HT-29 (cell line): Measurements from ENCODE around the gene RAD54L. TPM values are rescaled to one million over a fixed set of nuclear protein-coding genes. Genes with fewer than 3 reads are reported as not detected.
A peak's percentile ranks its signal among the peaks of the same experiment; 100 is the strongest.

Source experiments
- DNase-seq: peaks from one replicate; pipeline ENCODE4 v3.0.0-alpha.2; 2015; ENCODE audit warnings: low spot score
- total RNA-seq: library from RNA; depleted of rRNA; stranded (reverse); fragments of >200 nt; shearing (Covaris generic); gene quantifications from 2 replicates; pipeline ENCODE4 v1.2.3, GENCODE V29; 2014

The RAD54L gene
- total RNA-seq, 1 experiment from 2014 or later, result 32.5 TPM

GRCh38 chr1:46284597-46285564 lies 37.3 kb downstream of the RAD54L start:
- no peak for DNase-seq

- DNase-seq, result no peak
Observed at GRCh38 chr1:46285730-46286477, 38.3 kb downstream of the RAD54L start.

GRCh38 chr1:46288485-46289133 lies 41.0 kb downstream of the RAD54L start:
- no peak for DNase-seq

- no peak for DNase-seq
Observed at GRCh38 chr1:46289134-46289494, 41.6 kb downstream of the RAD54L start.

- DNase-seq, result no peak
Observed at GRCh38 chr1:46289976-46290375, 42.4 kb downstream of the RAD54L start.

GRCh38 chr1:46295306-46295705 lies 47.7 kb downstream of the RAD54L start:
- DNase-seq, result no peak

GRCh38 chr1:46298387-46298786 lies 50.8 kb downstream of the RAD54L start:
- no peak for DNase-seq

- DNase-seq, result no peak
Observed at GRCh38 chr1:46300673-46301405, 53.3 kb downstream of the RAD54L start.

GRCh38 chr1:46301406-46301807 lies 53.8 kb downstream of the RAD54L start:
- DNase-seq, result no peak

GRCh38 chr1:46301808-46302640 lies 54.5 kb downstream of the RAD54L start:
- peak; percentile 58 for DNase-seq

GRCh38 chr1:46302641-46303037 lies 55.1 kb downstream of the RAD54L start:
- peak; percentile 27 for DNase-seq

- peak; percentile 96 for DNase-seq
Observed at GRCh38 chr1:46303038-46303871, 55.7 kb downstream of the RAD54L start, which contains the start of the genes LRRC41 and UQCRH. Gene LRRC41 (minus strand): TSS chr1:46303616. CDS start chr1:46303322, 294 bp downstream. Gene UQCRH (plus strand): TSS chr1:46303698. CDS start chr1:46303767, 69 bp downstream.

- DNase-seq, result no peak
Observed at GRCh38 chr1:46303872-46304326, 56.3 kb downstream of the RAD54L start.

- no peak for DNase-seq
Observed at GRCh38 chr1:46306159-46306530, 58.6 kb downstream of the RAD54L start.

GRCh38 chr1:46309401-46310159 lies 62.0 kb downstream of the RAD54L start:
- no peak for DNase-seq

- no peak for DNase-seq
Observed at GRCh38 chr1:46310321-46310720, 62.8 kb downstream of the RAD54L start.

- no peak for DNase-seq
Observed at GRCh38 chr1:46315669-46316403, 68.3 kb downstream of the RAD54L start.

- DNase-seq, result no peak
Observed at GRCh38 chr1:46317323-46317722, 69.8 kb downstream of the RAD54L start.
